ENCODE data around the gene NPRL2.

GRCh38 chr3:50378757-50379156, 28.2 kb upstream of the NPRL2 start:
- TF ChIP-seq CTCF (IDR thresholded peaks at IDR 0.05) (no peak), POLR2AphosphoS5 (IDR thresholded peaks at IDR 0.05) (no peak), POLR2A (IDR thresholded peaks at IDR 0.05) (no peak), EP300 (IDR thresholded peaks at IDR 0.05) (no peak)
